Measurements from ENCODE around the gene ITGAV. TPM values are rescaled to one million over a fixed set of nuclear protein-coding genes. Genes with fewer than 3 reads are reported as not detected.

The ITGAV gene
- total and polyA plus RNA-seq, 2 of the 4 experiments (the other 2 are of a cell fraction), result 45.8 to 181 TPM

DNA sequence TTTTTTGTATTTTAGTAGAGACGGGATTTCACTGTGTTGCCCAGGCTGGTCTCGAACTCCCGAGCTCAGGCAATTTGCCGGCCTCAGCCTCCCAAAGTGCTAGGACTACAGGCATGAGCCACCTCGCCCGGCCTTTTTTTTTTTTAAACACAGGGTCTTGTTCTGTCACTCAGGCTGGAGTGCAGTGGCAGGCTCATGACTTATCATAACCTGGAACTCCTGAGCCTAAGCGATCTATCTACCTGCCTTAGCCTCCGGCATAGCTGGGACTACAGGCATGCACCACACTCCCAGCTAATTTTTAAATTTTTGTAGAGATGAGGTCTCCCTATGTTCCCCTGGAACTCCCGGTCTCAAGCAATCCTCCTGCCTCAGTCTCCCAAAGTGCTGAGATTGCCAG, 1.4 kb upstream of the ITGAV start:
- dilution Hi-C loops (cut with HindIII; ENCODE audit: low sequenced_read_pairs, unreplicated experiment), result no loop called here

More for the DNA sequence above, 1.4 kb upstream of the ITGAV start:
- Histone ChIP-seq H4K8ac (ENCODE audit: low read depth in 2 of 2, low read length in 2 of 2) (no peak overlapping the region; a peak in 1 of 4 replicates), H4K91ac (ENCODE audit: insufficient read depth, low read depth, low read length) (no peak overlapping the region), H4K5ac (ENCODE audit: low read depth, low read length) (no peak overlapping the region), H2AK9ac (replicated peaks; ENCODE audit: low read depth, low read length, poor library complexity) (no peak overlapping the region), H3K27ac (ENCODE audit: insufficient read depth, low read length) (no peak overlapping the region), H3K9me3 (ENCODE audit: control insufficient read depth, insufficient read depth, low read length) (no peaks in the 10 kb centered on the region), H2AFZ (replicated peaks; ENCODE audit: low read length, poor library complexity) (no peak overlapping the region), H3K4me3 (ENCODE audit: insufficient read depth, low read depth, low read length) (no peak overlapping the region), H2AK5ac (ENCODE audit: low read depth, low read length) (no peak overlapping the region), H3K14ac (replicated peaks; ENCODE audit: low read depth, low read length) (no peak overlapping the region), H3K27me3 (ENCODE audit: control insufficient read depth, insufficient read depth, low read length) (no peaks in the 10 kb centered on the region), H3K4ac (ENCODE audit: low read depth, low read length) (no peak overlapping the region), H2BK15ac (ENCODE audit: low read depth, low read length) (no peak overlapping the region), H3K56ac (ENCODE audit: extremely low read depth, insufficient read depth, low read length) (no peak overlapping the region), H3K4me1 (ENCODE audit: control insufficient read depth, insufficient read depth, low read length) (peaks cover 8% of the 10 kb centered on the region), H2BK120ac (ENCODE audit: low read depth, low read length) (no peak overlapping the region), H3K9ac (ENCODE audit: low read depth, low read length) (no peak overlapping the region), H3K9me1 (ENCODE audit: insufficient read depth, low read length) (0 out of 2 replicates have a peak, but pooled peaks cover 3% of the 10 kb centered on the region), H3K23ac (ENCODE audit: low read depth, low read length) (no peak overlapping the region), H3K36me3 (ENCODE audit: control insufficient read depth, insufficient read depth, low read length) (no peaks in the 10 kb centered on the region), H4K20me1 (ENCODE audit: insufficient read depth, low read length) (no peaks in the 10 kb centered on the region), H3K18ac (ENCODE audit: low read depth, low read length) (no peak overlapping the region), H3K79me1 (ENCODE audit: low read depth in 1 of 2, low read length in 2 of 2) (peaks cover 3 to 31% of the 10 kb centered on the region in 2 experiments; a peak in 2 of 4 replicates), H3K4me2 (ENCODE audit: low read depth, low read length) (no peak overlapping the region), H2BK20ac (ENCODE audit: low read depth, low read length) (no peak overlapping the region), H2BK5ac (ENCODE audit: low read depth, low read length, poor library complexity, severe bottlenecking) (no peak overlapping the region)
- TF ChIP-seq POLR2A (IDR thresholded peaks at IDR 0.05; ENCODE audit: low read depth, low read length), result no peak
- TF ChIP-seq, protein P1, sequence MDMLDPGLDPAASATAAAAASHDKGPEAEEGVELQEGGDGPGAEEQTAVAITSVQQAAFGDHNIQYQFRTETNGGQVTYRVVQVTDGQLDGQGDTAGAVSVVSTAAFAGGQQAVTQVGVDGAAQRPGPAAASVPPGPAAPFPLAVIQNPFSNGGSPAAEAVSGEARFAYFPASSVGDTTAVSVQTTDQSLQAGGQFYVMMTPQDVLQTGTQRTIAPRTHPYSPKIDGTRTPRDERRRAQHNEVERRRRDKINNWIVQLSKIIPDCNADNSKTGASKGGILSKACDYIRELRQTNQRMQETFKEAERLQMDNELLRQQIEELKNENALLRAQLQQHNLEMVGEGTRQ (IDR thresholded peaks at IDR 0.05; ENCODE audit: low read depth, low read length), result no peak
- TF ChIP-seq FOS (IDR thresholded peaks at IDR 0.05; ENCODE audit: low read depth, low read length), result no peak
- no peak for TF ChIP-seq CEBPB (IDR thresholded peaks at IDR 0.05; ENCODE audit: low read depth, low read length)
- TF ChIP-seq NFE2L2 (IDR thresholded peaks at IDR 0.05; ENCODE audit: low read depth, low read length), result no peak
- TF ChIP-seq CHD1 (IDR thresholded peaks at IDR 0.05; ENCODE audit: low read depth, low read length), result no peak
- TF ChIP-seq BHLHE40 (IDR thresholded peaks at IDR 0.05; ENCODE audit: low read depth, low read length), result no peak
- TF ChIP-seq, protein P2, sequence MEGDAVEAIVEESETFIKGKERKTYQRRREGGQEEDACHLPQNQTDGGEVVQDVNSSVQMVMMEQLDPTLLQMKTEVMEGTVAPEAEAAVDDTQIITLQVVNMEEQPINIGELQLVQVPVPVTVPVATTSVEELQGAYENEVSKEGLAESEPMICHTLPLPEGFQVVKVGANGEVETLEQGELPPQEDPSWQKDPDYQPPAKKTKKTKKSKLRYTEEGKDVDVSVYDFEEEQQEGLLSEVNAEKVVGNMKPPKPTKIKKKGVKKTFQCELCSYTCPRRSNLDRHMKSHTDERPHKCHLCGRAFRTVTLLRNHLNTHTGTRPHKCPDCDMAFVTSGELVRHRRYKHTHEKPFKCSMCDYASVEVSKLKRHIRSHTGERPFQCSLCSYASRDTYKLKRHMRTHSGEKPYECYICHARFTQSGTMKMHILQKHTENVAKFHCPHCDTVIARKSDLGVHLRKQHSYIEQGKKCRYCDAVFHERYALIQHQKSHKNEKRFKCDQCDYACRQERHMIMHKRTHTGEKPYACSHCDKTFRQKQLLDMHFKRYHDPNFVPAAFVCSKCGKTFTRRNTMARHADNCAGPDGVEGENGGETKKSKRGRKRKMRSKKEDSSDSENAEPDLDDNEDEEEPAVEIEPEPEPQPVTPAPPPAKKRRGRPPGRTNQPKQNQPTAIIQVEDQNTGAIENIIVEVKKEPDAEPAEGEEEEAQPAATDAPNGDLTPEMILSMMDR (conservative IDR thresholded peaks at IDR 0.05; ENCODE audit: low read depth, low read length), result no peak
- in situ Hi-C loops (cut with MboI; ENCODE audit: low sequenced_read_pairs), result no loop called here
- intact Hi-C loops (cut with micrococcal nuclease), result no loop called here
- no TSS peak for BruUV-seq (replicated peaks)
- ChIA-PET CTCF (interaction anchor here (0.6 to 0.7 kb wide), 3 partner anchors 85 to 253 kb away, joined by 3 to 7 read pairs (median 5); no protein-coding TSS in a partner anchor), POLR2A (ENCODE audit: unreplicated experiment) (no interaction called here)
- ATAC-seq (ENCODE audit: low read depth) (no peak), DNase-seq (no peak)
- WGBS, 2 experiments (ENCODE audit: extremely low coverage in 2 of 2, insufficient read length in 1 of 2), result 98% methylated on average over 6 of the region's 9 CpGs; no CpG with 5 or more reads in 1 of the 2 experiments
